Neuronal stem cell (in vitro differentiated cells): ENCODE data around the gene DCUN1D3.

Experiments used
- DNase-seq: peaks from one replicate; pipeline ENCODE4 v3.0.0-alpha.2; 2013; ENCODE audit warnings: low spot score
- H2AFZ ChIP-seq: one replicate; pipeline ENCODE4 v1.6.1; 2013; ENCODE audit warnings: mild to moderate bottlenecking, low read length, inconsistent platforms
- H2AK5ac ChIP-seq: 2 replicates; pipeline ENCODE4 v1.6.1; 2013; ENCODE audit warnings: low read depth, mild to moderate bottlenecking, inconsistent platforms, low read length, moderate library complexity, mixed read lengths
- H2BK120ac ChIP-seq: 2 replicates; pipeline ENCODE4 v1.6.1; 2013; ENCODE audit warnings: low read depth, mild to moderate bottlenecking, inconsistent platforms, low read length, moderate library complexity, mixed read lengths
- H2BK12ac ChIP-seq: one replicate; pipeline ENCODE4 v1.6.1; 2013; ENCODE audit warnings: low read length, inconsistent platforms
- H2BK15ac ChIP-seq: 2 replicates; pipeline ENCODE4 v1.6.1; 2013; ENCODE audit warnings: mild to moderate bottlenecking, low read length, inconsistent platforms, mixed read lengths
- H2BK5ac ChIP-seq: one replicate; pipeline ENCODE4 v1.6.1; 2013; ENCODE audit warnings: inconsistent platforms, mild to moderate bottlenecking, low read length, moderate library complexity
- H3K14ac ChIP-seq: one replicate; pipeline ENCODE4 v1.6.1; 2013; ENCODE audit warnings: low read length, inconsistent platforms
- H3K18ac ChIP-seq: 2 replicates; pipeline ENCODE4 v1.6.1; 2013; ENCODE audit warnings: low read length, inconsistent platforms
- H3K23ac ChIP-seq: 2 replicates; pipeline ENCODE4 v1.6.1; 2013; ENCODE audit warnings: low read depth, mild to moderate bottlenecking, mixed read lengths, low read length, inconsistent platforms; ENCODE audit not compliant: poor library complexity
- H3K27ac ChIP-seq: replicated peaks from 3 replicates; pipeline ENCODE4 v1.5.1; 2013; ENCODE audit warnings: low read length, inconsistent platforms
- H3K27me3 ChIP-seq, 3 experiments: 2 replicates each; pipeline ENCODE4 v1.6.1; 2013; ENCODE audit warnings: low read length in 3 of 3, mild to moderate bottlenecking in 2 of 3, inconsistent platforms in 1 of 3, low read depth in 1 of 3, mixed read lengths in 1 of 3, moderate library complexity in 1 of 3; ENCODE audit not compliant: control insufficient read depth in 3 of 3, insufficient read depth in 3 of 3
- H3K36me3 ChIP-seq, 2 donors: replicated peaks in 1 of 2; 2 replicates each; pipeline ENCODE4 v1.6.1; 2013; ENCODE audit warnings: low read length in 2 of 2; ENCODE audit not compliant: control insufficient read depth in 2 of 2, insufficient read depth in 2 of 2
- H3K4ac ChIP-seq: 2 replicates; pipeline ENCODE4 v1.6.1; 2013; ENCODE audit warnings: inconsistent platforms, mild to moderate bottlenecking, low read length, moderate library complexity
- H3K4me1 ChIP-seq, 2 donors: 1 replicate in 1 of 2; 2 replicates in 1 of 2; pipeline ENCODE4 v1.6.1; 2013; ENCODE audit warnings: low read length in 2 of 2, low read depth in 1 of 2; ENCODE audit not compliant: control insufficient read depth in 2 of 2, insufficient read depth in 1 of 2
- H3K4me2 ChIP-seq: one replicate; pipeline ENCODE4 v1.6.1; 2013; ENCODE audit warnings: mild to moderate bottlenecking, low read length, inconsistent platforms; ENCODE audit not compliant: insufficient read depth, poor library complexity, severe bottlenecking
- H3K4me3 ChIP-seq, 2 donors: 2 replicates each; pipeline ENCODE4 v1.5.1; 2013; ENCODE audit warnings: low read length in 2 of 2, mild to moderate bottlenecking in 2 of 2, inconsistent platforms in 1 of 2, moderate library complexity in 1 of 2
- H3K79me1 ChIP-seq: one replicate; pipeline ENCODE4 v1.6.1; 2013; ENCODE audit warnings: low read depth, mild to moderate bottlenecking, inconsistent platforms, low read length, moderate library complexity
- H3K9ac ChIP-seq: one replicate; pipeline ENCODE4 v1.6.1; 2013; ENCODE audit warnings: mild to moderate bottlenecking, low read depth, low read length, inconsistent platforms; ENCODE audit not compliant: poor library complexity
- H3K9me3 ChIP-seq, 2 donors: replicated peaks in 1 of 2; 2 replicates each; pipeline versions ENCODE3 to v1.6.1; 2013; ENCODE audit warnings: low read length in 2 of 2, mild to moderate bottlenecking in 2 of 2, inconsistent platforms in 1 of 2, low read depth in 1 of 2, mixed read lengths in 1 of 2, moderate library complexity in 1 of 2; ENCODE audit not compliant: control insufficient read depth in 2 of 2, insufficient read depth in 1 of 2
- H4K8ac ChIP-seq: one replicate; pipeline ENCODE4 v1.6.1; 2013; ENCODE audit warnings: low read depth, mild to moderate bottlenecking, inconsistent platforms, low read length, moderate library complexity
- H4K91ac ChIP-seq: one replicate; pipeline ENCODE4 v1.6.1; 2013; ENCODE audit warnings: low read length, low read depth, mild to moderate bottlenecking, inconsistent platforms; ENCODE audit not compliant: poor library complexity
- WGBS, 2 donors: extraction: QIAGEN DNeasy Blood & Tissue Kit; methylation state at CpG; one replicate each; pipeline ENCODE4 v1.1.7; 2013; ENCODE audit warnings: missing lambda C conversion rate in 2 of 2, mixed read lengths in 1 of 2; ENCODE audit not compliant: insufficient read length in 2 of 2, insufficient replicate concordance in 1 of 2; ENCODE audit errors: extremely low coverage in 2 of 2; 5-methylcytosine and 5-hydroxymethylcytosine counted together

DCUN1D3 gene

GRCh38 chr16:20911361-20911760 is 11.2 kb upstream of the DCUN1D3 start:
- Histone ChIP-seq H3K27ac (no peak overlapping the region), H3K4me1 (peaks cover 0 to 1% of the 10 kb centered on the region in 2 donors), H4K91ac (no peak overlapping the region), H2AK5ac (no peak overlapping the region), H3K4me3 (no peak overlapping the region), H2AFZ (no peak overlapping the region), H3K4ac (no peak overlapping the region), H2BK5ac (no peak overlapping the region), H3K9ac (no peak overlapping the region), H2BK120ac (no peak overlapping the region), H3K18ac (no peak overlapping the region), H3K9me3 (peaks cover 0 to under 1% of the 10 kb centered on the region in 2 donors), H3K23ac (no peak overlapping the region), H2BK15ac (no peak overlapping the region), H3K36me3 (peaks cover 2 to 10% of the 10 kb centered on the region in 2 donors), H3K4me2 (no peak overlapping the region), H4K8ac (no peak overlapping the region), H2BK12ac (no peak overlapping the region), H3K79me1 (no peaks in the 10 kb centered on the region), H3K27me3 (no peaks in the 10 kb centered on the region), H3K14ac (no peak overlapping the region)
- DNase-seq: no peak
- WGBS, 2 donors: no CpG with 5 or more reads among the region's 1 CpG

GRCh38 chr16:20910781-20911321 is 10.7 kb upstream of the DCUN1D3 start:
- Histone ChIP-seq H4K8ac (no peak overlapping the region), H3K4me2 (no peak overlapping the region), H3K27me3 (no peaks in the 10 kb centered on the region), H3K14ac (no peak overlapping the region), H3K9ac (no peak overlapping the region), H3K23ac (no peak overlapping the region), H2BK5ac (no peak overlapping the region), H3K4me1 (peaks cover 0 to 2% of the 10 kb centered on the region in 2 donors), H3K27ac (no peak overlapping the region), H2BK12ac (no peak overlapping the region), H2AK5ac (no peak overlapping the region), H3K79me1 (no peaks in the 10 kb centered on the region), H3K9me3 (no peaks in the 10 kb centered on the region), H2BK120ac (no peak overlapping the region), H3K4me3 (no peak overlapping the region), H3K18ac (no peak overlapping the region), H3K4ac (no peak overlapping the region), H4K91ac (no peak overlapping the region), H3K36me3 (peaks cover 0 to 5% of the 10 kb centered on the region in 2 donors), H2AFZ (no peak overlapping the region), H2BK15ac (no peak overlapping the region)
- DNase-seq: no peak
- WGBS, 2 donors: no CpG with 5 or more reads among the region's 2 CpGs

- Histone ChIP-seq H3K18ac (no peak overlapping the region), H3K27ac (no peak overlapping the region), H2AK5ac (no peak overlapping the region), H3K14ac (no peak overlapping the region), H3K4me2 (no peak overlapping the region), H2AFZ (no peak overlapping the region), H2BK12ac (no peak overlapping the region), H3K27me3 (no peaks in the 10 kb centered on the region), H2BK120ac (no peak overlapping the region), H2BK15ac (no peak overlapping the region), H3K4ac (no peak overlapping the region), H3K36me3 (peaks cover 3 to 14% of the 10 kb centered on the region in 2 donors), H3K9me3 (no peaks in the 10 kb centered on the region), H4K8ac (no peak overlapping the region), H3K23ac (no peak overlapping the region), H3K4me1 (peaks cover 5% of the 10 kb centered on the region in 2 donors), H3K79me1 (no peaks in the 10 kb centered on the region), H3K9ac (no peak overlapping the region), H4K91ac (no peak overlapping the region), H3K4me3 (no peak overlapping the region), H2BK5ac (no peak overlapping the region)
- DNase-seq: no peak
- no CpG with 5 or more reads among the region's 4 CpGs for WGBS, 2 donors
These were observed 6.4 kb upstream of the DCUN1D3 start for GRCh38 chr16:20906341-20907255.

- no peak overlapping the region for H2BK120ac ChIP-seq
- no peak overlapping the region for H3K23ac ChIP-seq
- peaks cover 5% of the 10 kb centered on the region in 2 donors for H3K4me1 ChIP-seq
- no peak overlapping the region for H2AK5ac ChIP-seq
- no peak overlapping the region for H3K4me2 ChIP-seq
- H3K27me3 ChIP-seq: no peaks in the 10 kb centered on the region
- no peak overlapping the region for H2BK15ac ChIP-seq
- no CpG with 5 or more reads among the region's 3 CpGs for WGBS, 2 donors
- no peak overlapping the region for H3K4me3 ChIP-seq
- no peak overlapping the region for H2BK5ac ChIP-seq
- H3K36me3 ChIP-seq: peaks cover 3 to 14% of the 10 kb centered on the region in 2 donors
- no peak overlapping the region for H4K8ac ChIP-seq
- no peak overlapping the region for H3K27ac ChIP-seq
- peaks cover 2% of the 10 kb centered on the region for H3K79me1 ChIP-seq
- no peak overlapping the region for H3K14ac ChIP-seq
- no peaks in the 10 kb centered on the region for H3K9me3 ChIP-seq
- no peak overlapping the region for H3K18ac ChIP-seq
- H2BK12ac ChIP-seq: no peak overlapping the region
- no peak overlapping the region for H3K4ac ChIP-seq
- no peak overlapping the region for H3K9ac ChIP-seq
- DNase-seq: no peak
- H4K91ac ChIP-seq: no peak overlapping the region
- no peak overlapping the region for H2AFZ ChIP-seq
These were observed 5.4 kb upstream of the DCUN1D3 start for GRCh38 chr16:20905576-20905975.
